Peyer's patch (tissue), 4 donors: Measurements from ENCODE around the gene TMBIM1.

Experiments
- CTCF ChIP-seq, 6 experiments: fragments of 450-650 bp in 4 of 6; fragments of 200-600 bp in 2 of 6; sonication (generic) in 1 of 6; IDR thresholded peaks; one replicate each; pipeline ENCODE4 v1.5.1; 2017 to 2019; ENCODE audit warnings: antibody characterized with exemption in 6 of 6, mild to moderate bottlenecking in 3 of 6, moderate library complexity in 1 of 6
- POLR2A ChIP-seq, 2 donors: fragments of 450-650 bp; IDR thresholded peaks; one replicate each; pipeline ENCODE4 v1.5.1; 2017; ENCODE audit warnings: antibody characterized with exemption in 2 of 2, mild to moderate bottlenecking in 2 of 2, moderate library complexity in 2 of 2

GRCh38 chr2:218341381-218341780 is 49.1 kb upstream of the TMBIM1 start:
- TF ChIP-seq CTCF (IDR thresholded peaks at IDR 0.05): no peak
- no peak for TF ChIP-seq POLR2A (IDR thresholded peaks at IDR 0.05)
